Hematopoietic multipotent progenitor cell treated with erythropoietin and hydrocortisone succinate and interleukin-3 and kit ligand, for 15 days (in vitro differentiated cells): ENCODE results near the gene ZNF221.
A peak's percentile ranks its signal among the peaks of the same experiment; 100 is the strongest.
"Not testable (repeated sequence)": the region's sequence is repeated elsewhere in the genome, so short reads cannot be mapped to it uniquely, and the experiment has no call there.

ENCODE experiments used
- DNase-seq: peaks from one replicate; pipeline ENCODE4 v3.0.0-alpha.2; 2015; ENCODE audit warnings: low spot score

The ZNF221 gene

GRCh38 chr19:43950834-43951645, at the start of gene ZNF221:
TSS of gene ZNF221 (plus strand) at chr19:43951228. CDS start at chr19:43962727, 11,499 bp downstream.
- peak; percentile 83 for DNase-seq

GRCh38 chr19:43901395-43902390, 49.3 kb upstream of the ZNF221 start:
- peak; percentile 29 for DNase-seq

GRCh38 chr19:43902399-43902798, 48.6 kb upstream of the ZNF221 start:
- DNase-seq: no peak

GRCh38 chr19:43905897-43906296, 45.1 kb upstream of the ZNF221 start:
- DNase-seq: no peak

GRCh38 chr19:43906774-43907173, 44.3 kb upstream of the ZNF221 start:
- DNase-seq: no peak

GRCh38 chr19:43908659-43909058, 42.4 kb upstream of the ZNF221 start:
- no peak for DNase-seq

- no peak for DNase-seq
These were observed 40.1 kb upstream of the ZNF221 start for GRCh38 chr19:43910884-43911283.

- DNase-seq: no peak
These were observed 37.6 kb upstream of the ZNF221 start for GRCh38 chr19:43913383-43913782.

- DNase-seq: no peak
These were observed 37.0 kb upstream of the ZNF221 start for GRCh38 chr19:43914051-43914450.

GRCh38 chr19:43923875-43924274, 27.2 kb upstream of the ZNF221 start:
- DNase-seq: no peak

GRCh38 chr19:43928820-43929219, 22.2 kb upstream of the ZNF221 start:
- DNase-seq: no peak

- DNase-seq: peak; percentile 2
These were observed 16.7 kb upstream of the ZNF221 start for GRCh38 chr19:43934055-43934984.

- DNase-seq: peak; percentile 91
These were observed 15.9 kb upstream of the ZNF221 start, which contains the start of gene ZNF45 for GRCh38 chr19:43934985-43935708. TSS of gene ZNF45 (minus strand) at chr19:43935282. CDS start at chr19:43922185, 13,097 bp downstream.

- peak; percentile 5 for DNase-seq
These were observed 14.8 kb upstream of the ZNF221 start for GRCh38 chr19:43936188-43936587.

- no peak for DNase-seq
These were observed 11.3 kb upstream of the ZNF221 start for GRCh38 chr19:43939557-43940260.

- no peak for DNase-seq
These were observed 10.3 kb upstream of the ZNF221 start for GRCh38 chr19:43940719-43941118.

- no peak for DNase-seq
These were observed 9.8 kb upstream of the ZNF221 start for GRCh38 chr19:43941209-43941608.

- DNase-seq: not testable (repeated sequence)
These were observed 3.6 kb upstream of the ZNF221 start for GRCh38 chr19:43947412-43947811.

- DNase-seq: not testable (repeated sequence)
These were observed 1.2 kb upstream of the ZNF221 start for GRCh38 chr19:43949803-43950202.

- no peak for DNase-seq
These were observed 5.8 kb downstream of the ZNF221 start for GRCh38 chr19:43956827-43957226.
